AG20443 (cell line): ENCODE measurements around the gene MSX2.

Experiments
- DNase-seq: peaks from one replicate; pipeline ENCODE4 v3.0.0; 2012; ENCODE audit warnings: low spot score, mixed read lengths

MSX2 gene

DNA sequence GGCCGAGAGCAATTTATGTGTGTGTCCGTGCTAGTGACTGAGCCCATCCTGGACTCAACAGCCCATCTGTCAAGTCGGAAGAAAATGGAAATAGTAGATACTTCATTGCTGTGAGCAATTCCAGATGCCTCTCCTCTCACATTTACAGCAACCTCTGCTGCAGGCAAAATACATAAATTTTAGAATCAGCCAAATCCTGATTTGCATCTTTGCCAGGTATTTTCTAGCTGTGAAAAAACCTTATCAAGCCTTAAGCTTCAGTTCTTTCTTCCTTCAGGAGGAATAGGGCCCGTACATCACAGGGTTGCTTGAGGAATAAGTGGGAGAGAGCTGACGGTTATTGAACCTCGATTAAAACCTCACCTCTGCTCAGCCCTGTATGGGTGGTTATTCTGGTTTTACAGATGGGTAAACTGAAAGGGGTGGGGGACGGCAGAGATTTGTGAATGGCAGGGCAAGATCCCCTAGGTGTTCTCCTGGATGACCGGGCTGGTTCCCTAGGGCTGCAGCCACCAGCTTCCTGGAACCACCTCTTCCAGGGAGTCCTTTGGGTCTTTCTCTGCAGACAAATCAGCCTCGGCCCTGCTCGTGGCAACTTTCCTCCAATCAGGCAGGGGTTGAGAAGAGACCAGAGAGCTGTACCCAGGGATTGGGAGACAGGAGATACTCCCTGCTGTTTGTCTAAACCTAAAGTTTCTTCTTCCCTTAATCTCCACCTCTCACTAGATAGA lies 5.3 kb upstream of the MSX2 start:
- no peak for DNase-seq

DNA sequence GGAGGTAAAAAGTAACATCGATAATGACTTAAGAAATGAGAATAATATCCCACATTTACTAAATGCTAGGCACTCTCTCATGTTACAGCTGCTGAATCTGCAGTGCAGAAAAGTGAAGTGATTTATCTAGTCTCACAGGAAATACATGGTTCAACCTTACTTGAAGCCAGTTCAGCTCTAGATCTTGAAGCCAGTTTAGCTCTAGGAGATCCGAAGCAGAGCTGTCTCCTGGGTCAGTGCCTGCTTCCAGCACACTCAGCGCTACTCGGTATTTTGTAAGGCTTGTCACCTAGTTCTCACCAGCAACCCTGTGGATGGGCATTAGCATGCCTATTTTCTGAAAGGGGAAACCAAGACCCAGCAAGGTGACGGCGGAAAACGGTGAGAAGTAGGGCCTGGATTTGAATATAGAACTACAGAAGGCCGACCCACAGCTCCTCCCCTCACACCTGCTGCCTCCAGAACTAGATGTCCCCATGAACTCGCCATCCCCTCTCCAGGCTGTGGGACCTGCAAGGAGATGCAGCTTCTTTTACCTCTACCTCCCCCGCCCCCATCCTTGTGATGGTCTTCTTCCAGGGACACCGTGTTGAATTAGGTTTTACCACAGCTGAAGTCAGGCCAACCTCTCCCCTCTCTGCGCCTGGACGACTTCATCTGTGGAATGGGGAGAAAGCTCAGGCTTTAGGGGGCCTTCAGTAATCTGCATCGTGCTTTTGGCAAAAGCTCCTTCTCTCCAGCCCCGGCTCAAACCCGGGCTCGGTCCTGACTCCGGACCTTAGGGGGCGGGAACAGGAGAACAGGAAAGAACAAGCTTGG lies 4.4 kb upstream of the MSX2 start:
- DNase-seq: no peak

DNA sequence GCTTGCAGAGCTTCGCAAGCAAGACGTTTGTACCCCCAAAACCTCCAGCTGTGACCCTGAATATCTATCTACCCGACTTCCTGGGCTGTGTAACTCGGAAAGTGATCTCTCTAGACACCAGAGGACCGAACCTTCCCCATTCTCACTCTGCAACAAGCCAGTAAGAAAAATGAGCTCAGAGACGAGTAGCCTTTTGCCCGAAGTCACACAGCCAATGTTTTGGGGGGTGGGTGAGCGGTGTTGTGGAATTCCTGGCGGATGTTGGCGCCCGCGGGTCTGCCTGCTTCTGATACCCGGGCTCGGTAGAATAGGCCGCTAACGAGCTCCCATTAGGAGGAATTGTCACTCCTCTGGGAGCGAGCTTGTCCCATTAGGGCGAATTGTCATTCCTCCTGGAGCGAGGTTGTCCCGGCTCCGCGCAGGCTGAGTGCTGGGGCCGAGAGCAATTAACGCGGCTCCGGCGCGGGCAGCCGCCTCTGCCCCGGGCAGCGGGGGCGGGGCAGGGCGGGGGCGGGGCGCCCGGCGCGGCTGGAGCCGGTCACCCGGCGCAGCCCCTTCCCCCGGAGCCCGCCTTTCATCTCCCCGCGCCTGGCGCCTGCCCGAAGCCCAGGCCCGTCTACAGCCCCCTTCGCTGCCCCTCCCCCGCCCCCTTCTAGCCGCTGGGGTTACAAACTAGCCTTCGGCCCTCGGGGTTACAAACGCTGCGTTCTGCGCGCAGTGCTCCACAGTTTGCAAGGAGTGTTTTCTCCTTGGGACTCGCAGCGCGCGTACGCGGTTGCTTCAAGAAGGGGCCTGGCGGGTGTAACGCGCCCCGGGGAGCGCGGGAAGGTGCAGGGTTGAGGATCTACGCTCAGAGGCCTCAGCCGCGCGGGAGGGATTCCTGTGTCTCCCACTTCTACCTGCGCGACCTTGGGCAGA lies 3.5 kb upstream of the MSX2 start:
- DNase-seq: no peak

DNA sequence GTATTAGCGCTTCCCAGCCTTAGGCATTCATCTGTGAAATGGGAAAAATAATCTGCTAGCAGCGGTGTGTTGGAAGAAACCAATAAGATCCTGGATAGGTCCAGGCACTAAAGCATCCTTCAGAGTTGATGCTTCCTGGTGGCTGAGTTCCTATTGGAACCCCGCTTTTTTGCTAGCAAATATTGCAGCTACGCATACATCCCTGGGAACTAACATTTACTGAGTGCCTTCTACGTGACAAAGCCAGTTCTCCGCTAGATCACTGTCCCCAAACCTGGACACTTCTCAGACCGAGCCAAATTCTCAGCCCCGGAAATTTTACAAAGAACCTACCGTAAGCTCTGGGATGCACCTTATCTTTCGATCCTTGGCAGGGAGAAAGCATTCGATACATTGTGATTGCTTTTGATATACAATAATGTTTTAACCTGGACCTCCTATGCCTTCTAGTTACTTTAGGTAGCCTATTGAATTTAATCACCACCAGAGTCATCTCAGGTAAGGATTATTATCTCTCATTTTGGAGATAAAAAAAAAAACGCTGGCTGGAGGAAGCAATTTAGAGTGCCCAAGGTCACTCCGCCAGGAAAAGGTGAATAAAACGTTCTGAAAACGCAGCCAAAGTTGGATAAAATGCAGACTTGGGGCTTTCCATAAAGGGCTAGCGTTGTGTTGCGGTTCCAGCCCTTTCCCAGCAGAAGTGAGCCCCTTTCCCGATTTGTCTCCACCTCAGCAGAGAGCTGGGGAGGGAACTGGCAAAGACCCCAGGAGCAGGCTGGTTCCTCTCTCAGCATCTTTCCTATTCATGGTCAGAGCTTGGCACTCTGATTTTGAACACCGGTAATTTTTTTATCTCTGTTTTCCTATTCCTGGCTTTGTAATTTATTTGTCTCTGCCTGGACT lies 2.6 kb upstream of the MSX2 start:
- no peak for DNase-seq

DNA sequence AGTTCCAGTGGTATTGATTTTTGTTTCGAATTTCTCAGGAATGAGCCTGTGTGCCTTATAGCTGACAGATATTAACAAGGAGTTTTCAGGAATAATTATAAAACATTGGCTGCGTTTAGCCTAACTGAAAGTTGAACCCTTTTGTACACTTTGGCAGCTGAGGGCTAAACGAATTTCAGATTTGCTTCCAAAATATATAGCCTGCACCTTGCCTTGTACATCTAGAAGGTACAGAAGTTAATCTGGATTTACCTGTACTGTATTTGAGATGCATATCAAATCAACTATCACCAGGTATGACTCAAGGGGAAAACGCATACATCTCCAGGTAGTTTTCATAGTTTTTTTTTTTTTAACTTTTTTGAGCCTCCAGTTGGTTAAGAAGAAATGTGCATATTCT lies 1.9 kb upstream of the MSX2 start:
- no peak for DNase-seq

DNA sequence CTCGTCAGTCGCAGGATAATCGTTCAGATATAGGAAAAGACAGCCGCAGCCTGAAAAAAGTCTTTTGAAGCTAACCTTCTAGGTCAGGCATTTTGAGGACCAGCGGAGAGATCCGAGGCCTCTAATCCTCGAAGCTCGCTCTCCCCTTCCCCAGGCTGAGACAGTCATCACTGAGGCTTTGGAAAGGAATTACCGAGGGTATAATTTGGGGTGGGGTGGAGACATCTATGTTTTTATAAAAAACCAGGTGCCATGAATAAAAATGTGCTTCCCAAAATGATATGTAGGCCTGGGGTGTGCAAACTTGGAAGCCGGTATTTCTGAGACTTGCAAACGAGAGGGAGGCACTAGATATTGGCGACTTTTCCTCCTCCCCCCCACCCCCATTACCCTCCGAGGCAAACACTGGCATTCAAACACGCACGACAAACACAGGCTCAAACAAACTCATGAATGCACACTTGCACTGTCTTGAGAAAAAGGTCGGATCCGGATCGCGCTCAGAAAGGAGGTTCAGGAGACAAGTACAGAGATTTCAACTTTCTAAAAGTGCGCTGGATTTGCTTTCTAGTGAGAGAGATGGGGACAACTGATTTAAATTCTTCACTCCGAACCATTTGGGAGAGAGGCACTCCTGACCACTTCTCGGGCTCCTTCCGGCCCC lies 935 bp upstream of the MSX2 start:
- no peak for DNase-seq

DNA sequence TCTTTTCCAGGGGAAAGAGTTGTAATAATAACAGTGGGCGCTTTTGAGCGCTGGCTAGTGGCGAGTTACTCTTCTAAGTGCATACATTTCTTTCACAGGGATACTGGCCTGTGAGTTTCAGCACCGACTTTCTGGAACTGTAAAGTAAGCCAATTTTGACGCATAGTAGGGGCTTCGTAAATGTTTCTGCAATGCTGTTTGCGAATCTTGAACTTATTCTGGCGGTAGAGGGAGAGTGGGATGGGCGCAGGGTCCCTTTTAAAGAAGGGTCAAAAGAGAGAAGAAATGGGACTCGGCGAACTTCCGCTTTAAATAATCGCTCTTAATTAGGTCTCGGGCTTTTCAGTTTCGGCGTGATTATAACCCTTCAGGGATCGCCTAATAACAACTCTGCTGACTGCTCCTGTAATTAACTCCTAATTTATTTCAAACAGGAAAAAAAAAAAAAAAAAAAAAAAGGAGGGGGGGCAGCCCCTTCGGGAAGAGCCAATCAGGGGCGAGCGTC lies 351 bp upstream of the MSX2 start:
- DNase-seq: no peak

DNA sequence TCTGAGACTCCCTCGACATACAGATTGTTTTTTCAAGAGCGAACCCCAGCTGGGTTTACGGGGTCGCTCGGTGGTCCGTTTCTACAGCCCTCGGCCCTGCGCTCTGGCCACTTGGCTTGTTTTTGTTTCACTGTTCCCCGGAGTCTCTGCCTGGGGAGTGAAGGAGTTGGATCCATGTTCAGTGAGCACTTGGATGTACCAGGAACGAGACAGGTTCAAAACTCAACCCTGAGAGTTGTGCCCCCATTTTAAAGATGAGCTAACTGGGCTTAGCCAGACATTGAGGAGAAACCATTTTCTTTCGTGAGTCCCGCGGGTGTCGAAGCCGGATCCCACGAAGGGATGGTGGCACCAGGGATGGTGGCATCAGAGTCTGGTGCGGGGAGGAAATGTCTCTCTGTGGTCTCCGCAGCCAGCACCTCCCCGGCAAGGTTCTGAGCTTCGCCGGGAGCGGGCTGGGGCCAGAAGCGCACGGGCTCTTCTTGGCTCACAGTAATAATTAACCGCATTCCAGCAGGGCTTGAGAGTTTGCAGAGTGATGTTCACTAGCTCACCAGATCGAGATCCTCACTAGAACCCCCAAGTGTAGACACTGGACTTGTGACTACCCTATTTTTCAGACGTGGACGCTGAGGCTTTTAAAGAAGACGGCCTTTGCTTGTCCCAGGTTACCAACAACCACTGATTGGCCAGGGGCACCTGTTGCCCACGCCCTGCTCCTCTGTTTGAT lies 1.0 kb downstream of the MSX2 start:
- no peak for DNase-seq

DNA sequence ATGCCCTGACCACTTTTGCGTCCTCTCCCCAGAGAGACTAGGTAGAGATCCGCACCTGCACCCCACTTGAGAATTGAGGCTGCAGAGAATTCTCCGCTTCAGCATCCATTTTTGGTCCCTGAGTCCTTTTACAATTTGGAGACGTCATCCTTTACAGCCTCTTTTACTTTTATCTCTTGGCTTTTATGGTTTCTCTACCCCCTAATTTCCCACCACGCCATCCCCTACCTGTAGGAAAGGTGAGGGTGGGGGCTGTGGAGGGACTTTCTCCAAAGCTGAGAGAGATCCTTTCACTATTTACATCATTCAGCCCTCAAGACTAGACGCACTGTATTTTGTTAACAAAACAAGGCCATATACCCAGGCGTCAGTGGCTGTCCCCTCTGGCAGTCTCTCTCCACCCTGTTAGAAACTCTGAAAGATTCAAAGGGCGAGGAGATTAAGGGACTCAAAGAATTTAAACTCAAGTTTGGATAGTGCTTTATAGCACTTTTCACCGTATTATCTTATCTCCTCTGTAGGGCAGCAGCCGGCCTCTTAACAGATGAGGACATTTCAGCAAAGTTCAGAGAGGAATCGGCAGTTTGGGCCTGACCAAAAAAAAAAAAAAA lies 1.7 kb downstream of the MSX2 start:
- no peak for DNase-seq

DNA sequence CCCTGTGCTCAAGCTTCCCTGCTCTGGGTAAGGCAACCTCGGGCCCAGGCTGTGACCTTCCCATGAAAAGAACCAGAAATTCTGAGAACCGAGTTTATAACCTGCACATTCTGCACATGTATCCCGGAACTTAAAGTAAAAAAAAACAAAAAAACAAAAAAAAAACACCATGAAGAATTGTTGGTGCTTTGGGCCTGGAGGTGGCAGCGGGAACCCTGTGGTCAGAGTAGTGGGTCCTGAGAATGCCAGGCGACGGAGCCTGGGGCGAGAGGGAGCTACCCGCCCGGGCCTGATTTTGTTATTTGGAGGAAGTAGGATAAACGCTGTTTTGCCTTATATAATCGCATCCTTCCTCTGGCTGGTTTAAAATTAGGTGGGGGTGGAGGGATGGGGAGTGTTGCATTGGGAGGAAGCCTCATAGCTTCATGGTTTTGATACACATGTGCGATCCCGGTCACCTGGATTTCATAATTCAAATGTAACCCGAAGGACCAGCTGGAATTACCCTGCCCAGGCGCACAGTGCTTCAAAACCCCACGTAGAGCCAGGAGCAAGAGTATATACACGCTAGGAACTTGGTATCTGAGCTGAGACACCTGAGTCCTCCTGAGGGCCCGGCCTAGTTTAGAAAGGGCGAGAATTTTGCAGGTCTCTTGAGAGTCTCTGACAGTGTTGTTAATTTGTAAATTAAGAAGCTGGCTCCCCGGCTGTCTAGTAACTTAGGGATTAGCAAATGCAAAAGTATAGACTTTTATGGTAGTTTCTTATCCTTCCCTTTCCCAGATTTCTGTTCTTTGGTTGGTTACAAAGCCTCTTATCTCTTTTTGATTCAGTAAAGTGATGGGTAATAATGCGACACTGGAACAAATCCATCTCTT lies 2.8 kb downstream of the MSX2 start:
- DNase-seq: no peak

DNA sequence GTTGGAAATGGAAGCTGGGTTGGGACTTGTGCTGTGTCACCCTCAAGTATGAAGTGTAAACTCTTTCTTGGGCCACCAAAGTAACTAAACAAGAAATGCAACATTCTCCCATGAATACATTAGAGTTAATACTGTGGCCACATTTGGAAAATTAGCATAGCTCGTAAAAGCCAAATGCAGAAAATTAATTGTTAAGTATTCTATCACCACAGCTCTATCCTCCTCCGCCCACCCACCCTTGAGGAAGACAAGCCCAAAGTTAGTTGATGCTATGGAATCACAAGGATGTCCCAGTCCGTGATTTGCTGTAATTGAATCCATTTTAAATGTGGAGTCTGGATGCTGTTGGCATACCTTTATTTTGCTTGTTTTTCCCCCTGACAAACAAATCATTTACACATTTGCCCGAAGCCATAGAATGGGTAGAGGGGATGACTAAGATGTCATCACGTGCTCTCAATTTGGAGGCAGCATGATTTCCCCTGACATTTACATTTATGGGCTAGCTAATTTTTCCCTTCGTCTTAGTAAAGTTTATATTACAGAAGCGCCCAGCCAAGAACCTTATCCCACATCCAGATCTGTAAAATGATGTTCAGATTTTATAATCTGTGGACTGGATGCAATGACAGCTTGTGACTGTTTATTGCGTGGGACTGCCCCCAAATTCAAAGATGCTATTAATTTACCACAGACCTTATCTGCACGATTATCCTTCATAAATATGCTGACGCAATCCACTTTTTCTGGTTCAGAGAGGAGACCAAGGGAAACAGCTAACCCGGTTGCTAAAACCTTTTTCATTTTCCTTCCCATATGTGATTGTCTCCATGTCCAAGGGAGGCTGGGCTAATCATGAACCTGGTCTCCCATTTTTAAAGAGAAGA lies 3.7 kb downstream of the MSX2 start:
- no peak for DNase-seq

DNA sequence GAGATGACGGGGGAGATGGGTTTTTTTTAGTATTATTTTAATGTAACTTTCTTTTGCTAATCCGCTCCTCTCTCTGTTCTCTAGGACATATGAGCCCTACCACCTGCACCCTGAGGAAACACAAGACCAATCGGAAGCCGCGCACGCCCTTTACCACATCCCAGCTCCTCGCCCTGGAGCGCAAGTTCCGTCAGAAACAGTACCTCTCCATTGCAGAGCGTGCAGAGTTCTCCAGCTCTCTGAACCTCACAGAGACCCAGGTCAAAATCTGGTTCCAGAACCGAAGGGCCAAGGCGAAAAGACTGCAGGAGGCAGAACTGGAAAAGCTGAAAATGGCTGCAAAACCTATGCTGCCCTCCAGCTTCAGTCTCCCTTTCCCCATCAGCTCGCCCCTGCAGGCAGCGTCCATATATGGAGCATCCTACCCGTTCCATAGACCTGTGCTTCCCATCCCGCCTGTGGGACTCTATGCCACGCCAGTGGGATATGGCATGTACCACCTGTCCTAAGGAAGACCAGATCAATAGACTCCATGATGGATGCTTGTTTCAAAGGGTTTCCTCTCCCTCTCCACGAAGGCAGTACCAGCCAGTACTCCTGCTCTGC lies 4.8 kb downstream of the MSX2 start:
- no peak for DNase-seq

DNA sequence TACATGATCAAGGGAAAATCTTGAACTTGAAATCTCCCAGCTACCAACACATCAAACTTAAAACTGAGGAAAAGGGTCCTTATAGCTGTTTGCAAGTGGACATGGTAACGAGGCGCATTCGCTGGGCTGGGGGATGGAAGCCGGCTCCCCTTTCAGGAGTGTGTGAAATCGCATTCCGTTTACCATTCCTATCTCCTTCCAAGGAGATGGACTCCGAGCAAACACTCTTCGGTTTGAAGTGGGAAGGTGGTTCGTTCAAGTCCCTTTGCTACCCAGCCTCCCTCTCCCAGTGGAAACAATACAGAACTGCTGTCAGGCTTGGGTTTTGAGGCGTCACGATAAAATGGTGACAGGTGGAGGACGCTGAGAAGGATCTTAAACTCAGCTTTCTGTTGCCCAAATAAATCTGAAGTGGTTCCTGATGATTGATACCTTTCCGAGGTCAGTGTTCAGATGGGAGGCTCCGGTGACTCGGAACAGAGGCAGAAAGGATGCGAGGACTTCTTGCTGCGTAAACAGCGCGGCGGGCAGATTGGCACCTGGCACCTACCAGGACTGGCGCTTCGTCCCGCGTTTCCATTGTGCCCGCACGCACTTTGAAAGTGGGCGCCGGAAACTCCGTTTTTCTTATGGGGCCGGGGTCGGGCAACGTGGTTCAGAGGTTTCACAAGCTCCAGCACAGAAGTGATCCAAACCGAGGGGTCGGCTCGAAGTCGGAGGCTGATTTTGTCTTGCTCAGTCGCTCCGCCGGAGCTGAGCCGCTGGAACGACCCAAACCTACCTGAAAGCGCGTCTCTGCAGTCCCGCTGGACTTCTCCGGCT lies 7.0 kb downstream of the MSX2 start:
- no peak for DNase-seq

DNA sequence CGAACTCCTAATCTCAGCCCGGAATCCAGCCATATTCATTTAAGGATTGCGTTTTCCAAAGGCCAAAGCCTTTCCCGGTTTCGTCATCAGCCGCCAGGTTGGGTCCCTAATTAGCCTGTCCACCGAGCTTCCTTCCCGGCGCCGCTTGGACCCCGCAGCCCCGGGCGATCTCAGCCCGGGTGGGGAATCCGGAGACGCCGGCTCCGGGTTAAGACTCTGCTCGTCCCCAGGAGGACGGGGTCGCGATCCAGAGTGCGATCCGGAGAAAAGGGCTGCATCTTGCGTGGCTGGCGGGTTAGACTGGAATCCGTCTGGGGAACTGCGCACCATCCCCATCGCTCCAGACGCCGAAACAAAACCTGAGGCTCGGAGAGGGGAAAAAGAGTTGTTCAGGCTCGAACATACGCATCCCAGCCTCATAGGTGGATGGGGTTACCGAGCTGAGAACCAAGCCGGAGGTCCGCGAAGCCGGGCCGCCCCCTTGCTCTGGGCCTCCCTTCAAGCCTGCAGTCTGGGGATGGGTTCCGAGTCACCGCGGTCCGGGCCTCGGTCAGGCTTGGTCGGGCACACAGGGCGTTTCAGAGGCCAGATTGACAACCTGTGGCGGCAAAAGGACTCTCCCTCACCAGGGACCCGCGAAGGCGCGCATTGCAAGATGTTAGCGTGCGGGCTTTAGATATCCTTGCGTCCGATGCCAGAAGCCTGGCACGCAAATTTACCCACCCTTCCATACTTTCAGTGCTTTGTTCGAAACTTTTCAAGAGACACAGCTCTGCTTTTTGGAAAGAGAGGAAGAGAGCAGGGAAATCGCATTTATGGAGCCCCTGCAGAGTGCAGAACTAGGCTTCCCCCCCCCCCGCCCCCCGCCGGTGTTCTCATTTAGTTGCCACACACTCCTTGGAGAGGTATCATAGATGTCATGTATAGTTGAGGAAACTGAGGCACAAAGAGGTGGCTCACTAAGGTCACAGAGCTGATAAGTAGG lies 7.9 kb downstream of the MSX2 start:
- no peak for DNase-seq

DNA sequence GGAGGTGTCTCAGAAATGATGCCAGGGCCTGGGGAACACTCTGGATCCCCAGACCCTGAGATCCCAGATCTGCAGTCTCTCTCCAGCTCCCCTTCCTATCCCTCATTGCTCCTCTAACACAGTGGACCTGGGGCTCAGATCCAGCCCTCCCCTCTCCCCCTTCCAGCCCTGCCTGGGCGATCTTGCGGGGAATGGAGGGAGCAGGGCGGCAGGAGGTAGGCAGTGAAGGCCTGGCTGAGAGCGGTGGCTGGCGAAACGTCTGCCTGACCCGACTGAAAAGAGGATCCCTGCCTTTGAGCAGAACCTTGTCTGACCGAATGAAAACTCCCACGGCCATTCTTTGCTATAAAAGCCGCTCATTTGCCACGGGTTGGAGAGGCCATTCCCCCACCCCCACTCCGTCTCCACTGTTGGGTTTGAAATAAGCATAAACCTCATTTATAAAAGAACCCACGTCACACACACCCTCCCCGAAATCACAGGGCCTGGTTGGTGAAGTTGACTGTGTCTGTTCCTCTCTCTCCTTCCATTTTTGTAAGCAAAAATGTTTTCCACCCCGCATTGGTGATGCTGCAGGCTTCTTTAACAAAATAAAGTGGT lies 8.8 kb downstream of the MSX2 start:
- DNase-seq: no peak
